IMR-90 (cell line): Measurements from ENCODE around the gene COL15A1. TPM values are rescaled to one million over a fixed set of nuclear protein-coding genes. Genes with fewer than 3 reads are reported as not detected.

ENCODE experiments used
- ATAC-seq: fragments of 200-7000 bp; cut with Tn5 transposase; 2 replicates; pipeline ENCODE4 v1.9.1; 2020; ENCODE audit warnings: low read depth, mild to moderate bottlenecking, moderate library complexity
- BruUV-seq: library from RNA; stranded (reverse); fragments of 400-500 nt; replicated peaks from 2 replicates; lab custom pipeline; 2021; lab: Mats Ljungman, UMichigan
- CTCF ChIA-PET: fragments of 300-600 bp; formaldehyde crosslinking; extraction: SDS; loops from one replicate; lab custom pipeline; 2021; ENCODE audit warnings: antibody characterized with exemption; lab: Yijun Ruan, JAX
- POLR2A ChIA-PET: fragments of 300-600 bp; sonication (Branson Sonifier 250); formaldehyde crosslinking; loops from one replicate; lab custom pipeline; 2022; ENCODE audit warnings: antibody characterized with exemption; ENCODE audit not compliant: unreplicated experiment; lab: Charles Lee
- DNase-seq: peaks from one replicate; pipeline ENCODE4 v3.0.0; 2013
- H2AFZ ChIP-seq: replicated peaks from 2 replicates; pipeline ENCODE3; 2013; ENCODE audit warnings: low read length, mild to moderate bottlenecking; ENCODE audit not compliant: poor library complexity
- H2AK5ac ChIP-seq: 2 replicates; pipeline ENCODE4 v1.6.1; 2013; ENCODE audit warnings: low read depth, low read length, inconsistent platforms
- H2AK9ac ChIP-seq: replicated peaks from 2 replicates; pipeline ENCODE3; 2013; ENCODE audit warnings: mild to moderate bottlenecking, low read depth, low read length, moderate library complexity; ENCODE audit not compliant: poor library complexity
- H2BK120ac ChIP-seq: 2 replicates; pipeline ENCODE4 v1.6.1; 2013; ENCODE audit warnings: low read depth, low read length, inconsistent platforms
- H2BK15ac ChIP-seq: 3 replicates; pipeline ENCODE4 v1.6.1; 2013; ENCODE audit warnings: low read depth, low read length, inconsistent platforms
- H2BK20ac ChIP-seq: 2 replicates; pipeline ENCODE4 v1.6.1; 2013; ENCODE audit warnings: low read depth, mild to moderate bottlenecking, inconsistent platforms, low read length, moderate library complexity
- H2BK5ac ChIP-seq: 2 replicates; pipeline ENCODE4 v1.6.1; 2013; ENCODE audit warnings: mild to moderate bottlenecking, low read depth, low read length, inconsistent platforms; ENCODE audit not compliant: poor library complexity, severe bottlenecking
- H3K14ac ChIP-seq: replicated peaks from 2 replicates; pipeline ENCODE4 v1.6.1; 2013; ENCODE audit warnings: low read depth, low read length, inconsistent platforms
- H3K18ac ChIP-seq: 2 replicates; pipeline ENCODE4 v1.6.1; 2013; ENCODE audit warnings: low read depth, low read length, control low read depth
- H3K23ac ChIP-seq: 2 replicates; pipeline ENCODE4 v1.6.1; 2013; ENCODE audit warnings: low read depth, low read length, inconsistent platforms
- H3K27ac ChIP-seq: 2 replicates; pipeline ENCODE4 v1.5.1; 2013; ENCODE audit warnings: mild to moderate bottlenecking, control low read depth, low read length; ENCODE audit not compliant: insufficient read depth
- H3K27me3 ChIP-seq: 2 replicates; pipeline ENCODE4 v1.6.1; 2013; ENCODE audit warnings: low read length; ENCODE audit not compliant: control insufficient read depth, insufficient read depth
- H3K36me3 ChIP-seq: 2 replicates; pipeline ENCODE4 v1.6.1; 2013; ENCODE audit warnings: low read length, mixed read lengths; ENCODE audit not compliant: control insufficient read depth, insufficient read depth
- H3K4ac ChIP-seq: 2 replicates; pipeline ENCODE4 v1.6.1; 2013; ENCODE audit warnings: low read depth, low read length, inconsistent platforms
- H3K4me1 ChIP-seq: 2 replicates; pipeline ENCODE4 v1.6.1; 2013; ENCODE audit warnings: low read length, mixed read lengths; ENCODE audit not compliant: control insufficient read depth, insufficient read depth
- H3K4me2 ChIP-seq: 2 replicates; pipeline ENCODE4 v1.6.1; 2013; ENCODE audit warnings: low read depth, mild to moderate bottlenecking, control low read depth, low read length, moderate library complexity
- H3K4me3 ChIP-seq: 2 replicates; pipeline ENCODE4 v1.5.1; 2013; ENCODE audit warnings: low read depth, mild to moderate bottlenecking, control low read depth, low read length, moderate library complexity; ENCODE audit not compliant: insufficient read depth
- H3K56ac ChIP-seq: 2 replicates; pipeline ENCODE4 v1.6.1; 2013; ENCODE audit warnings: low read length, inconsistent platforms; ENCODE audit not compliant: insufficient read depth; ENCODE audit errors: extremely low read depth
- H3K79me1 ChIP-seq, 2 experiments: 2 replicates each; pipeline ENCODE4 v1.6.1; 2013; ENCODE audit warnings: low read length in 2 of 2, inconsistent platforms in 1 of 2, low read depth in 1 of 2
- H3K9ac ChIP-seq: 2 replicates; pipeline ENCODE4 v1.6.1; 2013; ENCODE audit warnings: low read depth, low read length, control low read depth
- H3K9me1 ChIP-seq: 2 replicates; pipeline ENCODE4 v1.6.1; 2013; ENCODE audit warnings: low read length, inconsistent platforms; ENCODE audit not compliant: insufficient read depth
- H3K9me3 ChIP-seq: 2 replicates; pipeline ENCODE4 v1.6.1; 2013; ENCODE audit warnings: low read length; ENCODE audit not compliant: control insufficient read depth, insufficient read depth
- H4K20me1 ChIP-seq: 2 replicates; pipeline ENCODE4 v1.6.1; 2013; ENCODE audit warnings: low read length, inconsistent platforms; ENCODE audit not compliant: insufficient read depth
- H4K5ac ChIP-seq: 2 replicates; pipeline ENCODE4 v1.6.1; 2013; ENCODE audit warnings: mild to moderate bottlenecking, low read depth, low read length, control low read depth
- H4K8ac ChIP-seq, 2 experiments: 2 replicates each; pipeline ENCODE4 v1.6.1; 2013; ENCODE audit warnings: low read depth in 2 of 2, low read length in 2 of 2, control low read depth in 1 of 2, inconsistent platforms in 1 of 2
- H4K91ac ChIP-seq: 2 replicates; pipeline ENCODE4 v1.6.1; 2013; ENCODE audit warnings: low read depth, low read length, inconsistent platforms; ENCODE audit not compliant: insufficient read depth
- BHLHE40 ChIP-seq: fragments of 150-350 bp; IDR thresholded peaks from 2 replicates; pipeline ENCODE4 v1.6.1; 2016; ENCODE audit warnings: mild to moderate bottlenecking, low read depth, low read length
- CEBPB ChIP-seq: IDR thresholded peaks from 2 replicates; pipeline ENCODE4 v1.6.1; 2012; ENCODE audit warnings: low read depth, low read length, improper control_type of control experiment
- CHD1 ChIP-seq: IDR thresholded peaks from 2 replicates; pipeline ENCODE4 v1.6.1; 2012; ENCODE audit warnings: low read depth, low read length, improper control_type of control experiment
- FOS ChIP-seq: fragments of 150-350 bp; IDR thresholded peaks from 2 replicates; pipeline ENCODE4 v1.6.1; 2016; ENCODE audit warnings: low read depth, low read length
- MAFK ChIP-seq: IDR thresholded peaks from 2 replicates; pipeline ENCODE4 v1.6.1; 2012; ENCODE audit warnings: low read depth, low read length, improper control_type of control experiment
- MAZ ChIP-seq: IDR thresholded peaks from 2 replicates; pipeline ENCODE4 v1.6.1; 2012; ENCODE audit warnings: low read depth, mild to moderate bottlenecking, low read length, improper control_type of control experiment, moderate library complexity, borderline replicate concordance
- MXI1 ChIP-seq: IDR thresholded peaks from 2 replicates; pipeline ENCODE4 v1.6.1; 2012; ENCODE audit warnings: low read depth, mild to moderate bottlenecking, low read length, moderate library complexity, borderline replicate concordance
- NFE2L2 ChIP-seq: fragments of 150-350 bp; IDR thresholded peaks from 2 replicates; pipeline ENCODE4 v1.6.1; 2016; ENCODE audit warnings: low read depth, mild to moderate bottlenecking, low read length
- POLR2A ChIP-seq: IDR thresholded peaks from 2 replicates; pipeline ENCODE4 v1.6.1; 2012; ENCODE audit warnings: mild to moderate bottlenecking, low read depth, low read length
- RAD21 ChIP-seq: IDR thresholded peaks from 2 replicates; pipeline ENCODE4 v1.6.1; 2012; ENCODE audit warnings: low read length, improper control_type of control experiment
- RCOR1 ChIP-seq: IDR thresholded peaks from 2 replicates; pipeline ENCODE4 v1.6.1; 2012; ENCODE audit warnings: mild to moderate bottlenecking, low read length, improper control_type of control experiment; ENCODE audit not compliant: insufficient replicate concordance
- RFX5 ChIP-seq: IDR thresholded peaks from 2 replicates; pipeline ENCODE4 v1.8.0; 2012; ENCODE audit warnings: low read depth, mild to moderate bottlenecking, low read length, moderate library complexity
- SMC3 ChIP-seq: fragments of 150-350 bp; IDR thresholded peaks from 2 replicates; pipeline ENCODE4 v1.6.1; 2016; ENCODE audit warnings: low read depth, mild to moderate bottlenecking, antibody characterized with exemption, low read length, moderate library complexity
- WGBS, 2 experiments: methylation state at CpG; one replicate each; pipeline versions ENCODE4 v1.1.5 to v1.1.7; 2013; ENCODE audit warnings: missing lambda C conversion rate in 2 of 2; ENCODE audit not compliant: insufficient read length in 1 of 2; ENCODE audit errors: extremely low coverage in 2 of 2; 5-methylcytosine and 5-hydroxymethylcytosine counted together
- dilution Hi-C: fragments of 300-500 bp; cut with HindIII; formaldehyde crosslinking; loops from one replicate; pipeline ENCODE4 v1.14.3; 2018; ENCODE audit warnings: low sequenced_read_pairs; ENCODE audit not compliant: unreplicated experiment
- in situ Hi-C: fragments of 300-500 bp; cut with MboI; formaldehyde crosslinking; loops from 3 replicates; pipeline ENCODE4 v1.14.3; 2019; ENCODE audit warnings: low sequenced_read_pairs, inconsistent platforms, mixed read lengths
- intact Hi-C: fragments of 100-400 bp; cut with micrococcal nuclease; formaldehyde crosslinking; loops from 2 replicates; pipeline ENCODE4 v1.10.0; 2022
- polyA plus RNA-seq, 3 experiments: library from polyadenylated mRNA; depleted of rRNA; stranded (reverse); fragments of >200 nt; gene quantifications; 2 replicates each; pipeline ENCODE4 v1.2.3, GENCODE V29; 2012; ENCODE audit warnings: low replicate concordance in 1 of 3
- total RNA-seq: library from RNA; depleted of rRNA; stranded (reverse); fragments of >200 nt; gene quantifications from 2 replicates; pipeline ENCODE4 v1.2.3, GENCODE V29; 2012
- TF ChIP-seq, protein P1 (sequence below): conservative IDR thresholded peaks from 2 replicates; pipeline ENCODE4 v1.5.1; 2012; ENCODE audit warnings: mild to moderate bottlenecking, low read depth, low read length, improper control_type of control experiment
- TF ChIP-seq, protein P2 (sequence below): fragments of 150-350 bp; IDR thresholded peaks from 2 replicates; pipeline ENCODE4 v1.6.1; 2016; ENCODE audit warnings: low read depth, mild to moderate bottlenecking, low read length, moderate library complexity, borderline replicate concordance
- TF ChIP-seq, protein P3 (sequence below): fragments of 150-350 bp; IDR thresholded peaks from 2 replicates; pipeline ENCODE4 v1.6.1; 2017; ENCODE audit warnings: mild to moderate bottlenecking, antibody characterized with exemption, low read length, low read depth

Gene COL15A1
- total and polyA plus RNA-seq, 2 of the 4 experiments (the other 2 are of a cell fraction), result 2.2 to 3.7 TPM

DNA sequence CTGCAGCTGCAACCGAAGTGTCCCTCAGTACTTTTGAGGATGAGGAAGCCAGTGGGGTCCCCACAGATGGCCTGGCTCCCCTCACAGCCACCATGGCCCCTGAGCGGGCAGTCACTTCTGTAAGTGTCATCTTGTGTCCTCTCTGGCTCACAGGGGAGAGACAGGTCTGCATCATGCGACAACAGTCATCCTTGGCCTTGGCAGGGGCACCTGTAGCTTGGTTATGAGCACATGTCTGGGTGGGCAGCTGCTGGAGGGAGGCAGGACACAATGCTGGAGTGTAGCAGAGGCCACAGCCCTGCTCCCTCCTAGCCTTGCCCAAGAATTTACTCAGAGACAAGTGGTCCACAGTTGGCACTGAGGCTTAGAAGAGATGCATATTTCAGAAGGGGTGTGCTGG lies 71.7 kb downstream of the COL15A1 start:
- dilution Hi-C loops (no loop called here), in situ Hi-C loops (loop anchor here (5.0 kb wide), 1 partner anchor 122 kb away; no protein-coding TSS in a partner anchor), intact Hi-C loops (loop anchor here (5.0 kb wide), 1 partner anchor 92 kb away; the partner anchor contains the start of gene TGFBR1)
- BruUV-seq, result no TSS peak
- Histone ChIP-seq H3K9me1 (peaks cover 16% of the 10 kb centered on the region), H4K20me1 (peaks cover 6% of the 10 kb centered on the region; the same call in 1 of the 2 replicates), H3K9me3 (peaks cover 1% of the 10 kb centered on the region), H3K4me2 (no peak overlapping the region), H3K14ac (no peak overlapping the region), H2BK20ac (peak overlapping the region; percentile 9; the same call in 1 of the 2 replicates), H3K27me3 (no peaks in the 10 kb centered on the region), H2AK9ac (no peak overlapping the region), H3K23ac (no peak overlapping the region), H3K4me3 (no peak overlapping the region), H3K4ac (peak overlapping the region; percentile 35; the same call in 1 of the 2 replicates), H3K56ac (no peak overlapping the region), H3K18ac (peak overlapping the region; percentile 24; the same call in 1 of the 2 replicates), H2AK5ac (peak overlapping the region; percentile 85), H4K8ac (no peak overlapping the region), H3K9ac (no peak overlapping the region), H3K4me1 (peaks cover 11% of the 10 kb centered on the region), H3K79me1 (peaks cover 0 to 8% of the 10 kb centered on the region in 2 experiments; a peak in 3 of 4 replicates), H3K27ac (no peak overlapping the region), H4K5ac (no peak overlapping the region), H3K36me3 (peaks cover 29% of the 10 kb centered on the region), H4K91ac (peak overlapping the region; percentile 43; the same call in 1 of the 2 replicates), H2BK5ac (no peak overlapping the region), H2BK120ac (peak overlapping the region; percentile 21; the same call in 1 of the 2 replicates), H2BK15ac (peak overlapping the region; percentile 16; the same call in 1 of the 3 replicates), H2AFZ (no peak overlapping the region)
- ATAC-seq (no peak), DNase-seq (no peak)
- ChIA-PET POLR2A (no interaction called here), CTCF (no interaction called here)
- TF ChIP-seq MXI1 (no peak), BHLHE40 (no peak), RCOR1 (no peak), CHD1 (no peak), FOS (no peak), RFX5 (no peak), NFE2L2 (no peak), CEBPB (no peak), POLR2A (no peak), SMC3 (no peak), MAZ (no peak), RAD21 (no peak), MAFK (no peak)
- TF ChIP-seq, protein P1, sequence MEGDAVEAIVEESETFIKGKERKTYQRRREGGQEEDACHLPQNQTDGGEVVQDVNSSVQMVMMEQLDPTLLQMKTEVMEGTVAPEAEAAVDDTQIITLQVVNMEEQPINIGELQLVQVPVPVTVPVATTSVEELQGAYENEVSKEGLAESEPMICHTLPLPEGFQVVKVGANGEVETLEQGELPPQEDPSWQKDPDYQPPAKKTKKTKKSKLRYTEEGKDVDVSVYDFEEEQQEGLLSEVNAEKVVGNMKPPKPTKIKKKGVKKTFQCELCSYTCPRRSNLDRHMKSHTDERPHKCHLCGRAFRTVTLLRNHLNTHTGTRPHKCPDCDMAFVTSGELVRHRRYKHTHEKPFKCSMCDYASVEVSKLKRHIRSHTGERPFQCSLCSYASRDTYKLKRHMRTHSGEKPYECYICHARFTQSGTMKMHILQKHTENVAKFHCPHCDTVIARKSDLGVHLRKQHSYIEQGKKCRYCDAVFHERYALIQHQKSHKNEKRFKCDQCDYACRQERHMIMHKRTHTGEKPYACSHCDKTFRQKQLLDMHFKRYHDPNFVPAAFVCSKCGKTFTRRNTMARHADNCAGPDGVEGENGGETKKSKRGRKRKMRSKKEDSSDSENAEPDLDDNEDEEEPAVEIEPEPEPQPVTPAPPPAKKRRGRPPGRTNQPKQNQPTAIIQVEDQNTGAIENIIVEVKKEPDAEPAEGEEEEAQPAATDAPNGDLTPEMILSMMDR, result no peak
- TF ChIP-seq, protein P2, sequence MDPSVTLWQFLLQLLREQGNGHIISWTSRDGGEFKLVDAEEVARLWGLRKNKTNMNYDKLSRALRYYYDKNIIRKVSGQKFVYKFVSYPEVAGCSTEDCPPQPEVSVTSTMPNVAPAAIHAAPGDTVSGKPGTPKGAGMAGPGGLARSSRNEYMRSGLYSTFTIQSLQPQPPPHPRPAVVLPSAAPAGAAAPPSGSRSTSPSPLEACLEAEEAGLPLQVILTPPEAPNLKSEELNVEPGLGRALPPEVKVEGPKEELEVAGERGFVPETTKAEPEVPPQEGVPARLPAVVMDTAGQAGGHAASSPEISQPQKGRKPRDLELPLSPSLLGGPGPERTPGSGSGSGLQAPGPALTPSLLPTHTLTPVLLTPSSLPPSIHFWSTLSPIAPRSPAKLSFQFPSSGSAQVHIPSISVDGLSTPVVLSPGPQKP, result no peak
- TF ChIP-seq, protein P3, sequence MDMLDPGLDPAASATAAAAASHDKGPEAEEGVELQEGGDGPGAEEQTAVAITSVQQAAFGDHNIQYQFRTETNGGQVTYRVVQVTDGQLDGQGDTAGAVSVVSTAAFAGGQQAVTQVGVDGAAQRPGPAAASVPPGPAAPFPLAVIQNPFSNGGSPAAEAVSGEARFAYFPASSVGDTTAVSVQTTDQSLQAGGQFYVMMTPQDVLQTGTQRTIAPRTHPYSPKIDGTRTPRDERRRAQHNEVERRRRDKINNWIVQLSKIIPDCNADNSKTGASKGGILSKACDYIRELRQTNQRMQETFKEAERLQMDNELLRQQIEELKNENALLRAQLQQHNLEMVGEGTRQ, result no peak
- 100% methylated on average over 1 of the region's 3 CpGs; no CpG with 5 or more reads in 1 of the 2 experiments for WGBS, 2 experiments
